ENCODE data around the gene ZHX3. TPM values are rescaled to one million over a fixed set of nuclear protein-coding genes. Genes with fewer than 3 reads are reported as not detected.

ZHX3 gene
- polyA plus RNA-seq, 1 experiment = 24.1 TPM

DNA sequence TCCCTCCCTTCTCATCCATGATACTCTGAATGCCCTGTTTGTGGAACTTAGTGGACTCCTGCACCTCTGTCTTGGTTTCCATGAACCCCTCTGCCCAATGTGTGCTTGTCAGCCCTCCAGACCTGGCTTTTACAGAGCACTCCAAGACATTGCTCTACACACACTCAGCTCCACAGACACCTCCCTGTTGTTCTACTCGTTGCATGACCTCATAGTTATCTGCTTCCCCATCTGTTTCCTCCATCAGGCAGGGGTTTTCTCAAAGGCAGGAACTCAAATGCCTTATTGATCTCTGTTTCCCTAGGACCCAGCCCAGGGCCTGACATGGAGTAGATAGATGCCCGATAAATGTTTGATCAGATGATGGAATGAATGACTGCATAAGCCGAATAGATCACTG, 166.9 kb downstream of the ZHX3 start:
- Histone ChIP-seq H3K4me3 (ENCODE audit: low read depth, low read length) (no peak overlapping the region), H3K27ac (ENCODE audit: low read depth, low read length) (no peak overlapping the region), H3K9me3 (ENCODE audit: control insufficient read depth, insufficient read depth, low read length) (no peaks in the 10 kb centered on the region), H3K27me3 (ENCODE audit: control insufficient read depth, insufficient read depth, low read length) (no peaks in the 10 kb centered on the region)
- ChIA-PET CTCF (interaction anchor here (3.6 kb wide), 1 partner anchor 22 kb away, joined by 18 read pairs; no protein-coding TSS in a partner anchor), POLR2A (interaction anchor here (1.5 kb wide), 1 partner anchor 12 kb away, joined by 5 read pairs; no protein-coding TSS in a partner anchor)
- TF ChIP-seq, protein P1, sequence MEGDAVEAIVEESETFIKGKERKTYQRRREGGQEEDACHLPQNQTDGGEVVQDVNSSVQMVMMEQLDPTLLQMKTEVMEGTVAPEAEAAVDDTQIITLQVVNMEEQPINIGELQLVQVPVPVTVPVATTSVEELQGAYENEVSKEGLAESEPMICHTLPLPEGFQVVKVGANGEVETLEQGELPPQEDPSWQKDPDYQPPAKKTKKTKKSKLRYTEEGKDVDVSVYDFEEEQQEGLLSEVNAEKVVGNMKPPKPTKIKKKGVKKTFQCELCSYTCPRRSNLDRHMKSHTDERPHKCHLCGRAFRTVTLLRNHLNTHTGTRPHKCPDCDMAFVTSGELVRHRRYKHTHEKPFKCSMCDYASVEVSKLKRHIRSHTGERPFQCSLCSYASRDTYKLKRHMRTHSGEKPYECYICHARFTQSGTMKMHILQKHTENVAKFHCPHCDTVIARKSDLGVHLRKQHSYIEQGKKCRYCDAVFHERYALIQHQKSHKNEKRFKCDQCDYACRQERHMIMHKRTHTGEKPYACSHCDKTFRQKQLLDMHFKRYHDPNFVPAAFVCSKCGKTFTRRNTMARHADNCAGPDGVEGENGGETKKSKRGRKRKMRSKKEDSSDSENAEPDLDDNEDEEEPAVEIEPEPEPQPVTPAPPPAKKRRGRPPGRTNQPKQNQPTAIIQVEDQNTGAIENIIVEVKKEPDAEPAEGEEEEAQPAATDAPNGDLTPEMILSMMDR (IDR thresholded peaks at IDR 0.05; ENCODE audit: low read depth, low read length) = no peak
- no peak for DNase-seq (ENCODE audit: low read depth, low spot score)

DNA sequence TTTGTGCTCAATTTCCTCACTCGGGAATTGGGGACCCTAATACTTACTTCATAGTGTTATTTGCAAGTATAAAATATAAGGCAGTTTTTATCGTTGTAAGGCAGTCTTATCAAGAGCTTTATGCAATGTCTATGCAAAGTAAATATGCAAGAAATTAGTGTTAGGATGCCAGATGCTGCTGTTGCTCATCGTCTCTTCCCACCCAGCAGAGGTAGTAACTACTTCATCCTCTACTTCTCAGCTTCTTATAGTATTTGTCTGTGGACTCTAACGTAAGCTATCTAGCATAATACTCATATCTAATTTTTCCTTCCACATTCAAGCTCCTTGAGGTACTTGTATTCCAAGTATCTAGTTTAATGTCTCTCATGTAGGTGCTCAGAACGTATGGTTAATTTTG, 168.6 kb downstream of the ZHX3 start:
- H3K27me3 ChIP-seq (ENCODE audit: control insufficient read depth, insufficient read depth, low read length) = no peaks in the 10 kb centered on the region
- H3K9me3 ChIP-seq (ENCODE audit: control insufficient read depth, insufficient read depth, low read length) = no peaks in the 10 kb centered on the region
- no peak overlapping the region for H3K4me3 ChIP-seq (ENCODE audit: low read depth, low read length)
- CTCF ChIA-PET = interaction anchor here (0.8 to 3.6 kb wide), 4 partner anchors 24 to 262 kb away, joined by 3 to 18 read pairs (median 4); no protein-coding TSS in a partner anchor
- DNase-seq (ENCODE audit: low read depth, low spot score) = no peak
- POLR2A ChIA-PET = interaction anchor here (1.5 kb wide), 1 partner anchor 10 kb away, joined by 5 read pairs; no protein-coding TSS in a partner anchor
- no peak overlapping the region for H3K27ac ChIP-seq (ENCODE audit: low read depth, low read length)
- TF ChIP-seq, protein P1 (IDR thresholded peaks at IDR 0.05; ENCODE audit: low read depth, low read length) = no peak

DNA sequence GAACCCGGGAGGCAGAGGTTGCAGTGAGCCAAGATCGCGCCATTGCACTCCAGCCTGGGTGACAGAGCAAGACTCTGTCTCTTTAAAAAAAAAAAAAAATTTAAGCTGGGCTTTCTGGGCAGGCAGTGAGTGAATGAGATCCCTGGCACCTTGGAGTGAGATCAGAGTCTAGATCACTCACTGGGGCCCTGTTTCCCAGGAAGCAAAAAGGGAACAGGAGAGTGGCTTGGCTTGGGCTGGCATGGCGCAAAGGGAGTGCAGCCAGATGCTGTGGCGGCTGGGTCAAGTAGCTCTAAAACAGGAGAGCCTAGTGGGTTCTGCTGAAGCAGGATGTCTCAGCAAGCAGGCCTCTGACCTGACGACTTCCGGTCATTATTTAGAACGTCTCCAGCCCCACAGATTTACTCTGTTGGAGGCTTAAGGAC, 169.8 kb downstream of the ZHX3 start:
- H3K9me3 ChIP-seq (ENCODE audit: control insufficient read depth, insufficient read depth, low read length) = no peaks in the 10 kb centered on the region
- no peaks in the 10 kb centered on the region for H3K27me3 ChIP-seq (ENCODE audit: control insufficient read depth, insufficient read depth, low read length)
- ChIA-PET POLR2A (interaction anchor here (0.6 kb wide), 1 partner anchor 12 kb away, joined by 3 read pairs; no protein-coding TSS in a partner anchor), CTCF (interaction anchor here (0.7 to 1.4 kb wide), 3 partner anchors 157 to 263 kb away, joined by 3 to 4 read pairs (median 3); no protein-coding TSS in a partner anchor)
- TF ChIP-seq, protein P1 (IDR thresholded peaks at IDR 0.05; ENCODE audit: low read depth, low read length) = no peak
- no peak overlapping the region for H3K27ac ChIP-seq (ENCODE audit: low read depth, low read length)
- no peak for DNase-seq (ENCODE audit: low read depth, low spot score)
- no peak overlapping the region for H3K4me3 ChIP-seq (ENCODE audit: low read depth, low read length)

DNA sequence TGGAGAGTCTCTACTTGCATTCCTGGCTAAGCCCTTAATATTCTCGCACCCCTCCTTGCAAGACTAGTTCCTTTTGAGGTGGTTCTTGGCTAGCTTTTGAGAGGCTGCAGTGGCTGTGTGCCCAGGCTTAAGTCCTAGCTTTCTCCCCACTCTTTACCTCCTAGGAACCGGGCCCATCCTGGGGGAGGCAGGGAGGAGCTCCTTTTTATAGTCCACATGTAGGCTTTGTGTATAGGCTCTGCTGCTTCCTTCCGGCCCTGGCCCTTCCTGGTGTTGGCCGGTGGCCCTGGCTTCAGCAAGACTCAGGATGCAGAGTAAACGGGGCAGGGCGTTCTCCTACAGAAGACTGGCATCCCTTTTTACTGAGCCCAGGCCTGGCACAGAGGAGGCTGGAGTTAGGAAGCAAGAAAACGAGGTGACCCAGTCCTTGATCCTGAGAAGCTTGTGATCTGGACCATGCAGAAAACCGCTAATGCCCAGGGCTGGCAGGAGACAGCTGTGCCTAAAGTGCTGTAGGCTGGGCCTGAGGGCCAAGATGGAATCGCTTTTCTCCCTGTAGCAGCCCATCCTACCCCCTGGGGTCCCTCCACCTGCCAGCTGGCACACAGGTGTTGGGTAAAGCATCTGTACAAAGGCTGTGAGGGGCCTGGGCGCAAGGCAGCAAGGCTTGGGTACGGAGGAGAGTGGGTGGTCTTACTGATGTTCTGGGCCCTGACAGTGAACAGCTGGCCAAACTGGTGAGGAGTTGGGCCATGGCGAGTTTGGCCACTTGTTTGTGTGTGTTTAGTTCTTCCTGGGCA, 171.5 kb downstream of the ZHX3 start:
- TF ChIP-seq, protein P1 (IDR thresholded peaks at IDR 0.05; ENCODE audit: low read depth, low read length) = no peak
- POLR2A ChIA-PET = no interaction called here

DNA sequence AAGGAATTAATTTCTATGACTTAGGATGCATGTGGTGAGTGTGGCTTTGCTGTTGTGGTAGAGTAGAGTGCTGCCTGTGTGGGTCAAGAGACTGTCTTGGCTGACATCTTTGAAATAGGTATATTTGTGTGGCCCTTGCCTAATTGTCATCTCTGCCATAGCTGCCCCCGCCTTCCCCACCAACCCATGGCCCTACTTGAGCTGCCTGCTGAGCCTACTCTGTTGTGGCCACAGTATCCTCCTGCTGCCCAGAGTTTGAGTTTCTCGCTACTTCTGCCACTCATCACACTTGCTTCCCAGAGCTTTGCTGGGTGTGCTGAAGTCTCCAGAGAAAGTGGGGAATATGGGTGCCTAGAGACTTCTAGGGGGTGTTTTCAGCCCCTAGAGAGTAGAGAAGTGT, 172.2 kb downstream of the ZHX3 start:
- no peaks in the 10 kb centered on the region for H3K27me3 ChIP-seq (ENCODE audit: control insufficient read depth, insufficient read depth, low read length)
- ChIA-PET POLR2A (no interaction called here), CTCF (interaction anchor here (1.5 kb wide), 1 partner anchor 28 kb away, joined by 4 read pairs; no protein-coding TSS in a partner anchor)
- TF ChIP-seq, protein P1 (IDR thresholded peaks at IDR 0.05; ENCODE audit: low read depth, low read length) = no peak
- no peak overlapping the region for H3K4me3 ChIP-seq (ENCODE audit: low read depth, low read length)
- H3K27ac ChIP-seq (ENCODE audit: low read depth, low read length) = no peak overlapping the region
- no peak for DNase-seq (ENCODE audit: low read depth, low spot score)
- no peaks in the 10 kb centered on the region for H3K9me3 ChIP-seq (ENCODE audit: control insufficient read depth, insufficient read depth, low read length)

More for the DNA sequence above, 171.5 kb downstream of the ZHX3 start:
- Histone ChIP-seq H3K27me3 (ENCODE audit: control insufficient read depth, insufficient read depth, low read length) (no peaks in the 10 kb centered on the region), H3K9me3 (ENCODE audit: control insufficient read depth, insufficient read depth, low read length) (no peaks in the 10 kb centered on the region), H3K4me3 (ENCODE audit: low read depth, low read length) (no peak overlapping the region), H3K27ac (ENCODE audit: low read depth, low read length) (no peak overlapping the region)
- no peak for DNase-seq (ENCODE audit: low read depth, low spot score)
- CTCF ChIA-PET = interaction anchor here (0.5 to 1.5 kb wide), 2 partner anchors 27 to 157 kb away, joined by 3 to 4 read pairs; no protein-coding TSS in a partner anchor

All from AG04450 (cell line).